Naive thymus-derived CD4-positive, alpha-beta T cell (primary cell): ENCODE measurements around the gene SLC5A3. TPM values are rescaled to one million over a fixed set of nuclear protein-coding genes. Genes with fewer than 3 reads are reported as not detected.

Source experiments
- ATAC-seq: fragments of 150-1000 bp; cut with Tn5 transposase; 2 replicates; pipeline ENCODE4 v1.10.0; 2021; ENCODE audit warnings: mild to moderate bottlenecking, moderate library complexity
- CTCF ChIA-PET: fragments of 350-600 bp; sonication (Branson Sonifier 250); formaldehyde crosslinking; loops from one replicate; lab custom pipeline; 2021; ENCODE audit warnings: antibody characterized with exemption; lab: Charles Lee
- POLR2A ChIA-PET: fragments of 350-600 bp; sonication (Branson Sonifier 250); formaldehyde crosslinking; loops from one replicate; lab custom pipeline; 2021; ENCODE audit warnings: antibody characterized with exemption, inconsistent platforms; lab: Charles Lee
- DNase-seq, 9 donors: peaks; one replicate each; pipeline versions ENCODE4 v3.0.0 to v3.0.0-alpha.2; 2020 to 2022; ENCODE audit warnings: mixed read lengths in 1 of 9
- H3K27ac ChIP-seq: one replicate; pipeline ENCODE4 v1.7.0; 2013; ENCODE audit warnings: mild to moderate bottlenecking, low read depth, low read length, moderate library complexity
- H3K27me3 ChIP-seq, 2 donors: one replicate each; pipeline ENCODE4 v1.7.0; 2013; ENCODE audit warnings: low read length in 2 of 2, mild to moderate bottlenecking in 2 of 2, moderate library complexity in 2 of 2; ENCODE audit not compliant: control insufficient read depth in 2 of 2, insufficient read depth in 2 of 2
- H3K36me3 ChIP-seq, 3 experiments: 1 replicate in 2 of 3; 2 replicates in 1 of 3; pipeline ENCODE4 v1.7.0; 2013; ENCODE audit warnings: low read length in 3 of 3, mild to moderate bottlenecking in 3 of 3, moderate library complexity in 1 of 3; ENCODE audit not compliant: insufficient read depth in 3 of 3, control insufficient read depth in 2 of 3
- H3K4me1 ChIP-seq, 2 donors: one replicate each; pipeline ENCODE4 v1.7.0; 2013; ENCODE audit warnings: low read length in 2 of 2, mild to moderate bottlenecking in 2 of 2, moderate library complexity in 1 of 2; ENCODE audit not compliant: control insufficient read depth in 2 of 2, insufficient read depth in 2 of 2
- H3K4me3 ChIP-seq: 2 replicates; pipeline ENCODE4 v1.7.0; 2013; ENCODE audit warnings: mild to moderate bottlenecking, low read length
- H3K9me3 ChIP-seq, 3 experiments: 1 replicate in 2 of 3; 2 replicates in 1 of 3; pipeline ENCODE4 v1.7.0; 2013; ENCODE audit warnings: low read length in 3 of 3; ENCODE audit not compliant: control insufficient read depth in 2 of 3
- H3K27ac Mint-ChIP-seq, 9 donors: one replicate each; pipeline ENCODE4 v1.8.0; 2020 to 2022; ENCODE audit warnings: mixed read lengths in 9 of 9, mild to moderate bottlenecking in 8 of 9, moderate library complexity in 5 of 9, inconsistent platforms in 2 of 9
- H3K27me3 Mint-ChIP-seq, 5 donors: one replicate each; pipeline ENCODE4 v1.8.0; 2021 to 2022; ENCODE audit warnings: mixed read lengths in 5 of 5, mild to moderate bottlenecking in 1 of 5
- H3K36me3 Mint-ChIP-seq, 5 donors: one replicate each; pipeline ENCODE4 v1.8.0; 2020 to 2022; ENCODE audit warnings: mixed read lengths in 5 of 5, mild to moderate bottlenecking in 3 of 5, inconsistent platforms in 1 of 5
- H3K4me1 Mint-ChIP-seq, 7 donors: one replicate each; pipeline ENCODE4 v1.8.0; 2020 to 2022; ENCODE audit warnings: mixed read lengths in 7 of 7, mild to moderate bottlenecking in 3 of 7, inconsistent platforms in 1 of 7
- H3K4me3 Mint-ChIP-seq, 10 donors: one replicate each; pipeline ENCODE4 v1.8.0; 2020 to 2022; ENCODE audit warnings: mild to moderate bottlenecking in 10 of 10, mixed read lengths in 10 of 10, moderate library complexity in 6 of 10, inconsistent platforms in 2 of 10
- H3K9me3 Mint-ChIP-seq, 11 donors: one replicate each; pipeline ENCODE4 v1.8.0; 2020 to 2022; ENCODE audit warnings: mixed read lengths in 11 of 11, mild to moderate bottlenecking in 4 of 11, inconsistent platforms in 1 of 11, moderate library complexity in 1 of 11
- intact Hi-C, 2 donors: fragments of 100-400 bp; cut with micrococcal nuclease; formaldehyde crosslinking; loops; one replicate each; pipeline ENCODE4 v1.15.1; 2023
- polyA plus RNA-seq, 2 donors: library from polyadenylated mRNA; unstranded; fragments of 300-500 nt; fragmentation: Illumina TruSeq; gene quantifications; one replicate each; pipeline ENCODE4 v1.2.3, GENCODE V29; 2021
- total RNA-seq, 6 experiments: library from RNA in 5 of 6; stranded (reverse) in 5 of 6; gene quantifications; 1 replicate in 5 of 6; 2 replicates in 1 of 6; pipeline ENCODE4 v1.2.3 and lab custom pipeline; 2021 to 2026

Gene SLC5A3
- total and polyA plus RNA-seq, 7 experiments from 2014 or later = 1.8 to 45.5 (median 9.6) TPM

DNA sequence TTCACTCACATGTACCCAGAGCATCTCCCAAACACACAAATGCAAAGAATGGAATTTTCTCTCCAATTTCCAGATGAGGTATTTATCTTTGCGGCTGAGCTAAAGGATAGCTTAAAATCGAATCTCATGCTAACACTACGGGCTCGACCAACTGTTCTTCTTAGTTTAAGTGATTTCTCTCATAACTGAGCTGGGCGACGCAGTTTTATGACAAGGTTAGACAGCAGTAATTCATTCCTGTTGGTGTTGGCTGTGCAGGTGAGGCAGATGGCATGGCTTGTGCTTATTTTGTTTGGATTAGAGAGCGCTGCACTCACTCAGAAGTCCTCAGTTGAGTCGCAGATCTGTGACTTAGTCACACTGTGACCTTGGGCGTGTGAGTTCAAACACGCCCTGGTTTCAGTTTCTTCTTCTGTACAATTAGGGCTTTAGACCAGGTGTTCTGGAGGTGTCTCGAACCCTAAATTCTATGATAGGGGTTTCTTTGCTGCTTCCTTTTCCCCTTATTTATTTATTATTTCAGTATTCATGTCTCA, 41.5 kb upstream of the SLC5A3 start:
- no peak for DNase-seq
- peaks cover 0 to 25% (median 4%) of the 10 kb centered on the region in 7 donors for H3K4me1 Mint-ChIP-seq
- peak overlapping the region in 1 of 10 donors; percentile 12 for H3K4me3 Mint-ChIP-seq
- POLR2A ChIA-PET = interaction anchor here (1.7 kb wide), 1 partner anchor 9 kb away, joined by 3 read pairs; no protein-coding TSS in a partner anchor
- no peaks in the 10 kb centered on the region for H3K9me3 ChIP-seq
- H3K4me3 ChIP-seq = no peak overlapping the region
- intact Hi-C loops = loop anchor here in 1 of 2 donors (5.0 kb wide), 1 partner anchor 40 kb away; the partner anchor contains the start of genes MRPS6 and SLC5A3
- H3K4me1 ChIP-seq = no peaks in the 10 kb centered on the region
- no peak overlapping the region for H3K27ac ChIP-seq
- peaks cover 0 to 12% (median 3%) of the 10 kb centered on the region in 5 donors for H3K36me3 Mint-ChIP-seq
- no peaks in the 10 kb centered on the region for H3K36me3 ChIP-seq
- no peaks in the 10 kb centered on the region for H3K27me3 ChIP-seq
- H3K27me3 Mint-ChIP-seq = peaks cover 0 to 4% (median 0%) of the 10 kb centered on the region in 5 donors
- ATAC-seq = no peak
- CTCF ChIA-PET = no interaction called here
- H3K27ac Mint-ChIP-seq = no peak overlapping the region
- peaks cover 0 to 17% (median 0%) of the 10 kb centered on the region in 11 donors for H3K9me3 Mint-ChIP-seq

DNA sequence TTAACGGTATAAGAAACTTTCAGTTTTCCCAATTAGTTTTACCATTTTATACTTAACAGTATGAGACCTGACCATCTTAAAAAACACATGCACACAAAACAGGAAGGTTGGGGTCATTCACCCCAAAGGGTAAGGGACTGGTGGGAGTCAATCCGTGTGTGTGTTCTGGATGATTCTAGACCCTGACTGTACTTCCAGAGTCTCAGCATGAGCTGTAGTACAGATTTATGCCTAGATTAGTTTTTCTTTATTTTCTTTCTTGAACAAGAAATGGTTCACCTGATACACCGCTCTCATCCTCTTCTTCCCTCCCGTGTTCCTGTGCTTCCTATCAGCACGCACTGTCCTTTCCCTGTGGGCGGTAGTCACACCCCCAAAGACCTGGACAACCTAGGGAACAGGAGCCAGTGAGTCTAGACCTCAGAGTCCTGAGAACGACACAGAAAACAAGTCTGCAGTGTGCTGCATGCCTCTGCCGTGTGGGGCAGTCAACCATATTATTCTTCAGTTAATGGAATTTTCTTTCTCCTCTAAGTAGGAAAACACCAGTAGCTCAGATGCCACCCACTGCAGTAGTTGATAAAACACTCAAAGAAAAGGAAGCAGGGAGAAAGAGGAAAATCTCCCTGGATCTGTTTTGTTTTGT, 38.9 kb upstream of the SLC5A3 start:
- no peak for DNase-seq
- CTCF ChIA-PET = no interaction called here

DNA sequence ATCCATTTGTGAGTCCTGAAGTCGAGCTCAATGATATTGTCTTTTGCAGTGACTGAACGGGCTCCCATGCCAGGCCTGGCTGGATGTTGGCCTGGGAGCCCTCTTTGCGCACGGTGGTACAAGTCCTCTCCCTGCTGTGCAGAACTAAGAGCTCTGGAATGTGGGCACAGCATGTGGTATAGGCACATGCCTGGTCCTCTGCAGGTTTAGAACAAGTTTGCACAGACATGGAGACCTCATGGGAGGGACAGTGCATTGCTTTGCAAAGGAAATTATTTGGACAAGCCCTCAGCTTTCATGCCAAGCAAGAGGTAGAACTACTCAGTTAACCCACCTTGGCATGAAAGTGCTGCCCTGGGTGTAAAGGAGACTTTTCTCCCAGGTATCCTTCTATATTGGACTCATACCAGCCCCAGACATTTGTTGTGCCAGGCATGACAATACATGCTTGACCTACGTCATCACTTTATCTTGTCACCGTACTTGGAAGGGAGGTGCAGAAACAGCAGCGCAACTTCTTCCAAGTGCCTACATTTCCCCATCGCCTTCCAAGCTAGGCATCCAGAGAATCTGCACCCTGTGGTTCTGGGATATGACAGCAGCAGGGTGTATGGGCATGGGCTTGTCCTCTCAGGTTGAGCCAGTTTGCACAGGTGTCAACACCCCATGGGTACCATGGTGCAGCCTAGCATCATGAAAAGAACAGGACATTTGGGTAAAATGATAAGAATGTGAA, 37.6 kb upstream of the SLC5A3 start:
- Mint-ChIP-seq H3K4me3 (no peak overlapping the region), H3K9me3 (peaks cover 0 to 13% (median 0%) of the 10 kb centered on the region in 11 donors), H3K27me3 (peaks cover 0 to 4% (median 0%) of the 10 kb centered on the region in 5 donors), H3K27ac (peak overlapping the region in 2 of 9 donors; percentile 10 to 46), H3K36me3 (peaks cover 0 to 14% (median 0%) of the 10 kb centered on the region in 5 donors), H3K4me1 (peaks cover 0 to 19% (median 1%) of the 10 kb centered on the region in 7 donors)
- DNase-seq (no peak), ATAC-seq (no peak)
- Histone ChIP-seq H3K36me3 (no peaks in the 10 kb centered on the region), H3K27me3 (no peaks in the 10 kb centered on the region), H3K4me3 (no peak overlapping the region), H3K9me3 (no peaks in the 10 kb centered on the region), H3K27ac (no peak overlapping the region), H3K4me1 (no peaks in the 10 kb centered on the region)
- intact Hi-C loops = no loop called here
- ChIA-PET POLR2A (interaction anchor here (0.7 kb wide), 1 partner anchor 57 kb away, joined by 3 read pairs; no protein-coding TSS in a partner anchor), CTCF (no interaction called here)

More for the DNA sequence above, 38.9 kb upstream of the SLC5A3 start:
- H3K27me3 ChIP-seq = no peaks in the 10 kb centered on the region
- no peak overlapping the region for H3K4me3 ChIP-seq
- H3K4me3 Mint-ChIP-seq = no peak overlapping the region
- H3K9me3 ChIP-seq = no peaks in the 10 kb centered on the region
- intact Hi-C loops = loop anchor here in 1 of 2 donors (5.0 kb wide), 1 partner anchor 38 kb away; the partner anchor contains the start of genes MRPS6 and SLC5A3
- ATAC-seq = no peak
- H3K4me1 Mint-ChIP-seq = peaks cover 0 to 25% (median 4%) of the 10 kb centered on the region in 7 donors
- POLR2A ChIA-PET = interaction anchor here (1.7 kb wide), 1 partner anchor 85 kb away, joined by 8 read pairs; no protein-coding TSS in a partner anchor
- no peak overlapping the region for H3K27ac ChIP-seq
- peaks cover 0 to 4% (median 0%) of the 10 kb centered on the region in 5 donors for H3K27me3 Mint-ChIP-seq
- H3K9me3 Mint-ChIP-seq = peaks cover 0 to 16% (median 0%) of the 10 kb centered on the region in 11 donors
- no peaks in the 10 kb centered on the region for H3K4me1 ChIP-seq
- H3K27ac Mint-ChIP-seq = peak overlapping the region in 1 of 9 donors; percentile 45
- H3K36me3 ChIP-seq = no peaks in the 10 kb centered on the region
- peaks cover 0 to 14% (median 3%) of the 10 kb centered on the region in 5 donors for H3K36me3 Mint-ChIP-seq

DNA sequence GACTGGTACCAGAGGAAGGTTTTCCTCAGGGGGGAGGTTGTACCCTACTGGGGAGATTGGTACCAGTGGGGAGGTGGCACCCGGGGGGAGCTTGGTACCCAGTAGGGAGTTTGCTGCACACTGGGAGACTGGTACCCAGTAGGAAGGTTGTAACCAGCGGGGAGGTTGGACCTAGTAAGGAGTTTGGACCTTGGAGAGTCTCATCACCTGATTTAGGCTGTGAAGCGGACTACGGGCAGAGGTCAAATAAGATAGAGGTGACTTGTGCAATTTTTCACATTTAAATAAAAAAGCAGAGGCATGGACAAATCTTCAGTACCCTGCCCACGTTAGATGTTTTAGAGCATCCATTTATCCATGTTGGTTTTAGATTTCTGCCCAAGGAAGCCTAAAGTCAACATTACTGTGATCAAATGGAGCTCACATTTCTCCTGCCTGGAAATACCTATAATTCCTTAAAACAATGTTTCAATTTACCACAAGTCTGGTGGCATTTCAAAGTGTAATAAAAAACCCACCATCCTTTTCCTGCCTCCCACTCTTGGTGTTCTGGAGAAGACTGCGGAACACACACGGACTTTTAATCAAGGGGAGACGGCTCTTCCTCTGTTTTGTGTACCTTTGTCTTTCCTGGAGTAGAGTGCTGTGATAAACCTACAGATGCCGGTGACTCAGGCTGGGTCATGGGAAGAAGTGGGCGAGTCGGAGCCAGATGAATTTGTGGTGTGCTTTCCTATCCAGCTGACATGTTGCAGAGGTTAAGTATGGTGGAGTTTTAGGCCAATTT, 36.2 kb upstream of the SLC5A3 start:
- no peak overlapping the region for H3K27ac ChIP-seq
- H3K27me3 ChIP-seq = no peaks in the 10 kb centered on the region
- intact Hi-C loops = no loop called here
- ChIA-PET CTCF (no interaction called here), POLR2A (interaction anchor here (0.6 kb wide), 1 partner anchor 89 kb away, joined by 6 read pairs; no protein-coding TSS in a partner anchor)
- no peaks in the 10 kb centered on the region for H3K4me1 ChIP-seq
- Mint-ChIP-seq H3K36me3 (peaks cover 0 to 11% (median 0%) of the 10 kb centered on the region in 5 donors), H3K9me3 (peaks cover 0 to 13% (median 0%) of the 10 kb centered on the region in 11 donors), H3K4me3 (no peak overlapping the region), H3K27me3 (peaks cover 0 to 4% (median 0%) of the 10 kb centered on the region in 5 donors), H3K27ac (no peak overlapping the region), H3K4me1 (peaks cover 0 to 10% (median 0%) of the 10 kb centered on the region in 7 donors)
- no peaks in the 10 kb centered on the region for H3K9me3 ChIP-seq
- H3K36me3 ChIP-seq = no peaks in the 10 kb centered on the region
- H3K4me3 ChIP-seq = no peak overlapping the region
- ATAC-seq (no peak), DNase-seq (no peak)

DNA sequence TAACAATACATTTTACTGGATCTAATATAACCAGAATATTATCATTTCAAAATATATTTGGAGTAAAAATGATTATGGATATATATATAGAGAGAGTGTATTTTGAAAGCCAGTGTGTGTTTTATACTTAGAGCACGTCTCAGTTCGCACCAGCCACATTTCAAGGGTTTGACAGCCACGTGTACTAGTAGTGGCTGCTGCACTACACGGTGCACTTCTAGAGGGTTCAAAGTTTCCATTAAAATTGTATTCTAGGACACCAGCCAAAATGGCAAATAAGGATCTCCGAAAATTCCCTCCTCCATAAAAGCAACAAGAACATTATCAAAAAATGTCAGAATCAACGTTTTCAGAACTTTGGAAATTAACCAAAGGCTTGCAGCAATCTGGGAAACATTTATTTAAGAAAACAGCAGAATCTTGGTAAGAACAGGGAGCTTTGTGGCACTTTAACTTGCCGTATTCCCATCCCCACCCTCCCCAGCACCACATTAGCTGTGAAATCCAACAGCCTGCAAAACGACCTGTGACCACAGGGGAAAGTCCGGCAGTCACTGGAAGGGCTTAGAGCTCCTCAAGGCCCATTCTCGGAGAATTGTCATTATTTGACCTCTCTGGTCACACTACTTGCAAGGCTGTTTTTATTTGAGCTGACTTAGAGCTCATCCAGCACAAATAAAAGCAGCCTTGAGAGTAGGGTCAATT, 33.5 kb upstream of the SLC5A3 start:
- Mint-ChIP-seq H3K4me3 (no peak overlapping the region), H3K36me3 (peaks cover 0 to 5% (median 0%) of the 10 kb centered on the region in 5 donors), H3K27me3 (peaks cover 0 to 4% (median 0%) of the 10 kb centered on the region in 5 donors), H3K27ac (no peak overlapping the region), H3K9me3 (peaks cover 0 to 10% (median 0%) of the 10 kb centered on the region in 11 donors), H3K4me1 (no peaks in the 10 kb centered on the region)
- Histone ChIP-seq H3K4me3 (no peak overlapping the region), H3K9me3 (no peaks in the 10 kb centered on the region), H3K4me1 (no peaks in the 10 kb centered on the region), H3K27ac (no peak overlapping the region), H3K27me3 (no peaks in the 10 kb centered on the region), H3K36me3 (no peaks in the 10 kb centered on the region)
- ChIA-PET POLR2A (no interaction called here), CTCF (interaction anchor here (1.3 kb wide), 1 partner anchor 90 kb away, joined by 3 read pairs; no protein-coding TSS in a partner anchor)
- ATAC-seq (no peak), DNase-seq (no peak)
- intact Hi-C loops = no loop called here
